Psoas muscle (tissue), 8 donors: ENCODE measurements around the gene FHOD1. TPM values are rescaled to one million over a fixed set of nuclear protein-coding genes. Genes with fewer than 3 reads are reported as not detected.
A peak's percentile ranks its signal among the peaks of the same experiment; 100 is the strongest.

Source experiments
- ATAC-seq, 4 donors: fragments of 200-7000 bp; cut with Tn5 transposase; one replicate each; pipeline ENCODE4 v1.9.1; 2020; ENCODE audit warnings: moderate library complexity in 3 of 4, mild to moderate bottlenecking in 2 of 4
- DNase-seq, 2 donors: peaks; one replicate each; pipeline ENCODE4 v3.0.0-alpha.2; 2020
- H3K27ac ChIP-seq: fragments of 200-600 bp; one replicate; pipeline ENCODE4 v1.8.0; 2022
- H3K27me3 ChIP-seq, 3 donors: fragments of 200-600 bp in 1 of 3; one replicate each; pipeline versions ENCODE4 v1.6.1 to v1.8.0; 2013 to 2022; ENCODE audit warnings: low read length in 2 of 3, mild to moderate bottlenecking in 2 of 3, moderate library complexity in 1 of 3; ENCODE audit not compliant: insufficient read depth in 3 of 3
- H3K36me3 ChIP-seq, 2 donors: fragments of 200-600 bp in 1 of 2; one replicate each; pipeline versions ENCODE4 v1.6.1 to v1.8.0; 2013 to 2022; ENCODE audit warnings: low read depth in 1 of 2, mild to moderate bottlenecking in 1 of 2, moderate library complexity in 1 of 2; ENCODE audit not compliant: insufficient read depth in 1 of 2
- H3K4me1 ChIP-seq: fragments of 200-600 bp; one replicate; pipeline ENCODE4 v1.8.0; 2022
- H3K4me3 ChIP-seq: fragments of 200-600 bp; one replicate; pipeline ENCODE4 v1.8.0; 2022; ENCODE audit warnings: mild to moderate bottlenecking
- H3K9me3 ChIP-seq: fragments of 200-600 bp; one replicate; pipeline ENCODE4 v1.8.0; 2022
- CTCF ChIP-seq: fragments of 200-600 bp; IDR thresholded peaks from one replicate; pipeline ENCODE4 v1.8.0; 2022; ENCODE audit warnings: antibody characterized with exemption
- WGBS, 3 donors: extraction: QIAGEN DNeasy Blood & Tissue Kit; methylation state at CpG; one replicate each; pipeline versions ENCODE4 v1.1.6 to v1.1.7; 2013; 5-methylcytosine and 5-hydroxymethylcytosine counted together
- intact Hi-C, 2 donors: fragments of 100-400 bp; cut with DNase I; formaldehyde crosslinking; loops; one replicate each; pipeline versions ENCODE4 v1.11.0 to v1.14.2; 2022
- polyA plus RNA-seq, 3 donors: library from polyadenylated mRNA; stranded (reverse); fragments of 200-250 nt; gene quantifications; one replicate each; pipeline ENCODE4 v1.2.3, GENCODE V29; 2013
- total RNA-seq, 4 donors: library from RNA; stranded (reverse); fragmentation: NEBNext Ultra II Directional in 2 of 4; extraction: Animal tissue kit (Norgen Biotek cat#: 25700) in 2 of 4; gene quantifications; one replicate each; pipeline versions ENCODE4 v1.2.1 to v1.2.4, GENCODE V29; 2021 to 2023
- donor health status: healthy with polysubstance abuse.
- donor health status: DM: no; HTN: no; CAD: no; lungs with moderate emphysema.
- donor health status: Bipolar disorder and iron deficiency.
- donor health status: healthy.
- donor health status: DM: yes; HTN: yes; CAD: no.
- donor health status: DM: no; HTN: no; CAD: no.
- donor health status: DM: no; HTN: no; CAD: no.
- donor health status: DM: yes; HTN: yes; CAD: no.

FHOD1 gene
- total and polyA plus RNA-seq, 7 donors: 16.9 to 154 (median 61.5) TPM

GRCh38 chr16:67283826-67284555 lies 36.7 kb upstream of the FHOD1 start:
- ATAC-seq (no peak), DNase-seq (no peak)
- 85 to 90% (median 86%) methylated on average over 20 to 21 of the region's 21 CpGs for WGBS, 3 donors
- Histone ChIP-seq H3K9me3 (no peaks in the 10 kb centered on the region), H3K36me3 (no peaks in the 10 kb centered on the region), H3K27me3 (no peaks in the 10 kb centered on the region), H3K4me3 (no peak overlapping the region), H3K4me1 (no peaks in the 10 kb centered on the region), H3K27ac (no peak overlapping the region)
- no peak for TF ChIP-seq CTCF
- intact Hi-C loops: loop anchor here (1.0 to 2.0 kb wide), 2 partner anchors 23 kb away; no protein-coding TSS in a partner anchor

- ATAC-seq: no peak
- H3K4me3 ChIP-seq: no peak overlapping the region
- no peaks in the 10 kb centered on the region for H3K9me3 ChIP-seq
- 93 to 94% (median 93%) methylated on average over 7 of the region's 7 CpGs for WGBS, 3 donors
- no peaks in the 10 kb centered on the region for H3K4me1 ChIP-seq
- H3K36me3 ChIP-seq: no peaks in the 10 kb centered on the region
- intact Hi-C loops: no loop called here
- H3K27ac ChIP-seq: no peak overlapping the region
- no peak for DNase-seq
- TF ChIP-seq CTCF: no peak
- no peaks in the 10 kb centered on the region for H3K27me3 ChIP-seq
Observed at GRCh38 chr16:67283039-67283825, 36.0 kb upstream of the FHOD1 start.

GRCh38 chr16:67282447-67282805 lies 35.1 kb upstream of the FHOD1 start:
- H3K36me3 ChIP-seq: no peaks in the 10 kb centered on the region
- WGBS, 3 donors: 97 to 98% (median 97%) methylated on average over 10 of the region's 10 CpGs
- no peaks in the 10 kb centered on the region for H3K27me3 ChIP-seq
- no peaks in the 10 kb centered on the region for H3K9me3 ChIP-seq
- H3K4me3 ChIP-seq: no peak overlapping the region
- no peak for ATAC-seq
- no peak for TF ChIP-seq CTCF
- peaks cover 5% of the 10 kb centered on the region for H3K4me1 ChIP-seq
- H3K27ac ChIP-seq: no peak overlapping the region
- no peak for DNase-seq
- intact Hi-C loops: no loop called here

- H3K36me3 ChIP-seq: no peaks in the 10 kb centered on the region
- DNase-seq (peak in 1 of 2 donors; percentile 45), ATAC-seq (no peak)
- no peaks in the 10 kb centered on the region for H3K9me3 ChIP-seq
- no peak overlapping the region for H3K27ac ChIP-seq
- H3K4me3 ChIP-seq: no peak overlapping the region
- WGBS, 3 donors: 90 to 93% (median 92%) methylated on average over 14 of the region's 14 CpGs
- peaks cover 11% of the 10 kb centered on the region for H3K4me1 ChIP-seq
- H3K27me3 ChIP-seq: no peaks in the 10 kb centered on the region
- no peak for TF ChIP-seq CTCF
- intact Hi-C loops: no loop called here
Observed at GRCh38 chr16:67281536-67282446, 34.5 kb upstream of the FHOD1 start.
